K562 (cell line): Measurements from ENCODE around the gene ACTN1. TPM values are rescaled to one million over a fixed set of nuclear protein-coding genes. Genes with fewer than 3 reads are reported as not detected.

Experiments
- ATAC-seq: fragments of 200-7000 bp; cut with Tn5 transposase; 3 replicates; pipeline ENCODE4 v1.9.1; 2020; ENCODE audit warnings: moderate library complexity
- BruUV-seq: library from RNA; stranded (reverse); fragments of 400-500 nt; replicated peaks from 2 replicates; lab custom pipeline; 2021; lab: Mats Ljungman, UMichigan
- CTCF ChIA-PET: fragments of 300-600 bp; formaldehyde crosslinking; extraction: SDS; loops from one replicate; lab custom pipeline; 2021; ENCODE audit warnings: low intra/inter-chr PET ratio; lab: Yijun Ruan, JAX
- POLR2A ChIA-PET: fragments of 300-600, 350-650 bp; sonication (Branson Sonifier 250); formaldehyde crosslinking; extraction: SDS; loops from one replicate; lab custom pipeline; 2021; ENCODE audit warnings: antibody characterized with exemption, inconsistent platforms; lab: Yijun Ruan, JAX
- DNase-seq, 4 experiments: peaks; one replicate each; pipeline versions ENCODE4 v3.0.0 to v3.0.0-alpha.2; 2011 to 2018; ENCODE audit warnings: low spot score in 3 of 4, mixed read lengths in 3 of 4; ENCODE audit errors: extremely low read depth in 1 of 4
- FAIRE-seq: peaks from 2 replicates; lab custom pipeline; 2011; peaks lifted over from hg19 to GRCh38; lab: Jason Lieb, UNC
- H2AFZ ChIP-seq: 2 replicates; pipeline ENCODE4 v1.6.0; 2011; ENCODE audit warnings: low read depth, low read length, control low read depth, inconsistent platforms
- H3K27ac ChIP-seq: fragments of 200-600 bp; 3 replicates; pipeline ENCODE4 v1.8.0; 2011; ENCODE audit warnings: low read depth, mild to moderate bottlenecking, control low read depth, inconsistent platforms, low read length, moderate library complexity, mixed read lengths; ENCODE audit errors: extremely low read depth
- H3K27me3 ChIP-seq, 2 experiments: fragments of 300-600 bp in 1 of 2; 2 replicates in 1 of 2; 3 replicates in 1 of 2; pipeline versions ENCODE4 v1.6.0 to v1.8.0; 2011; ENCODE audit warnings: inconsistent platforms in 2 of 2, low read length in 2 of 2, mild to moderate bottlenecking in 1 of 2, mixed read lengths in 1 of 2, moderate library complexity in 1 of 2; ENCODE audit not compliant: control insufficient read depth in 2 of 2, insufficient read depth in 2 of 2
- H3K36me3 ChIP-seq: fragments of 300-600 bp; 3 replicates; pipeline ENCODE4 v1.8.0; 2011; ENCODE audit warnings: mild to moderate bottlenecking, low read length, inconsistent platforms; ENCODE audit not compliant: control insufficient read depth, insufficient read depth
- H3K4me1 ChIP-seq, 2 experiments: fragments of 200-600 bp in 1 of 2; replicated peaks in 1 of 2; 2 replicates in 1 of 2; 3 replicates in 1 of 2; pipeline versions ENCODE4 v1.5.1 to v1.8.0; 2011; ENCODE audit warnings: inconsistent platforms in 2 of 2, low read length in 2 of 2, mild to moderate bottlenecking in 1 of 2, mixed read lengths in 1 of 2, moderate library complexity in 1 of 2; ENCODE audit not compliant: control insufficient read depth in 2 of 2, insufficient read depth in 2 of 2
- H3K4me2 ChIP-seq: 2 replicates; pipeline ENCODE4 v1.6.1; 2011; ENCODE audit warnings: low read length, control low read depth, inconsistent platforms, mixed read lengths; ENCODE audit not compliant: insufficient read depth
- H3K4me3 ChIP-seq: fragments of 200-600 bp; sonication (generic), shearing (Covaris generic); 2 replicates; pipeline ENCODE4 v1.5.1; 2016; ENCODE audit warnings: control low read depth, inconsistent platforms
- H3K79me2 ChIP-seq: fragments of 200-600 bp; 3 replicates; pipeline ENCODE4 v1.8.0; 2011; ENCODE audit warnings: low read length, inconsistent platforms; ENCODE audit not compliant: control insufficient read depth, insufficient read depth
- H3K9ac ChIP-seq, 2 experiments: 2 replicates each; pipeline versions ENCODE4 v1.6.0 to v1.6.1; 2011; ENCODE audit warnings: low read depth in 2 of 2, low read length in 2 of 2, control low read depth in 1 of 2, inconsistent platforms in 1 of 2, mild to moderate bottlenecking in 1 of 2, mixed read lengths in 1 of 2; ENCODE audit not compliant: insufficient read depth in 1 of 2
- H3K9me1 ChIP-seq: one replicate; pipeline ENCODE4 v1.6.0; 2011; ENCODE audit warnings: inconsistent platforms, mild to moderate bottlenecking, low read length, moderate library complexity; ENCODE audit not compliant: control insufficient read depth, insufficient read depth
- H3K9me3 ChIP-seq: replicated peaks from 2 replicates; pipeline ENCODE4 v1.5.1; 2011; ENCODE audit warnings: low read depth, low read length, inconsistent platforms; ENCODE audit not compliant: control insufficient read depth, insufficient read depth
- H4K20me1 ChIP-seq: replicated peaks from 2 replicates; pipeline ENCODE4 v1.6.1; 2011; ENCODE audit warnings: low read length, inconsistent platforms, mixed read lengths; ENCODE audit not compliant: control insufficient read depth, insufficient read depth
- CXXC5 ChIP-seq: fragments of 250-450 bp; sonication (Bioruptor Pico); IDR thresholded peaks from 2 replicates; pipeline ENCODE4 v1.8.0; 2022; ENCODE audit warnings: inconsistent platforms, mild to moderate bottlenecking, moderate library complexity
- MEF2D ChIP-seq: conservative IDR thresholded peaks from 2 replicates; pipeline ENCODE4 v1.6.1; 2016; ENCODE audit warnings: low read depth, missing genetic modification characterization, missing compliant biosample characterization
- PATZ1 ChIP-seq: fragments of 250-450 bp; sonication (Bioruptor Pico); IDR thresholded peaks from 2 replicates; pipeline ENCODE4 v1.5.0; 2020; ENCODE audit warnings: mild to moderate bottlenecking, borderline replicate concordance
- POLR2G ChIP-seq: fragments of 200-400 bp; formaldehyde crosslinking; IDR thresholded peaks from 2 replicates; pipeline ENCODE4 v1.6.1; 2017; ENCODE audit warnings: low read depth, mild to moderate bottlenecking, antibody characterized with exemption, low read length, moderate library complexity
- XRCC3 ChIP-seq: fragments of 450-650 bp; IDR thresholded peaks from 2 replicates; pipeline ENCODE4 v1.6.1; 2017; ENCODE audit warnings: mild to moderate bottlenecking, moderate library complexity
- XRCC4 ChIP-seq: IDR thresholded peaks from one replicate; pipeline ENCODE4 v1.6.1; 2011; ENCODE audit not compliant: insufficient read depth, insufficient read length; ENCODE audit errors: extremely low read depth
- ZNF174 ChIP-seq: fragments of 250-450 bp; sonication (Bioruptor Pico); IDR thresholded peaks from 2 replicates; pipeline ENCODE4 v1.4.0; 2020; ENCODE audit warnings: mild to moderate bottlenecking
- WGBS: fragments of 100-300 bp; shearing (Covaris generic); methylation state at CpG from one replicate; pipeline ENCODE4 v1.1.6; 2016; ENCODE audit warnings: low coverage, mixed read lengths; ENCODE audit not compliant: insufficient coverage; ENCODE audit errors: missing lambda C conversion rate; 5-methylcytosine and 5-hydroxymethylcytosine counted together
- in situ Hi-C: fragments of 300-500 bp; cut with MboI; formaldehyde crosslinking; loops from 4 replicates; pipeline ENCODE4 v1.15.0; 2018; ENCODE audit warnings: inconsistent platforms, mixed read lengths
- intact Hi-C: fragments of 100-400 bp; cut with micrococcal nuclease; formaldehyde crosslinking; loops from 2 replicates; pipeline ENCODE4 v1.14.2; 2022
- polyA plus RNA-seq, 8 experiments: library from polyadenylated mRNA; depleted of rRNA in 4 of 8; stranded (reverse) in 5 of 8; unstranded in 3 of 8; fragments of >200 nt; fragmentation: Nextera tagmentation in 2 of 8; fragmentation: Illumina TruSeq in 1 of 8; extraction: Ambion mirVana in 2 of 8; extraction: Trizol in 1 of 8; gene quantifications; 2 replicates each; pipeline versions ENCODE4 v1.2.1 to v1.2.3, GENCODE V29; 2011 to 2014; ENCODE audit warnings: inconsistent platforms in 1 of 8, missing spikeins in 1 of 8
- total RNA-seq, 7 experiments: library from RNA; depleted of rRNA in 6 of 7; stranded (reverse); fragments of >200 nt in 6 of 7; fragmentation: Illumina TruSeq in 2 of 7; extraction: Trizol in 2 of 7; gene quantifications; 2 replicates each; pipeline versions ENCODE4 v1.2.1 to v1.2.3, GENCODE V29; 2011 to 2021; ENCODE audit warnings: low replicate concordance in 1 of 7
- TF ChIP-seq, protein P1 (sequence below): IDR thresholded peaks from 3 replicates; pipeline ENCODE4 v1.6.1; 2011; ENCODE audit warnings: borderline replicate concordance, mild to moderate bottlenecking, moderate library complexity; ENCODE audit not compliant: insufficient read length; ENCODE audit errors: extremely low read depth

The ACTN1 gene
- total and polyA plus RNA-seq, 9 of the 15 experiments (the other 6 are each of a cell fraction or from before 2014, with no cell fraction given): 2.2 to 67.7 (median 34.5) TPM

DNA sequence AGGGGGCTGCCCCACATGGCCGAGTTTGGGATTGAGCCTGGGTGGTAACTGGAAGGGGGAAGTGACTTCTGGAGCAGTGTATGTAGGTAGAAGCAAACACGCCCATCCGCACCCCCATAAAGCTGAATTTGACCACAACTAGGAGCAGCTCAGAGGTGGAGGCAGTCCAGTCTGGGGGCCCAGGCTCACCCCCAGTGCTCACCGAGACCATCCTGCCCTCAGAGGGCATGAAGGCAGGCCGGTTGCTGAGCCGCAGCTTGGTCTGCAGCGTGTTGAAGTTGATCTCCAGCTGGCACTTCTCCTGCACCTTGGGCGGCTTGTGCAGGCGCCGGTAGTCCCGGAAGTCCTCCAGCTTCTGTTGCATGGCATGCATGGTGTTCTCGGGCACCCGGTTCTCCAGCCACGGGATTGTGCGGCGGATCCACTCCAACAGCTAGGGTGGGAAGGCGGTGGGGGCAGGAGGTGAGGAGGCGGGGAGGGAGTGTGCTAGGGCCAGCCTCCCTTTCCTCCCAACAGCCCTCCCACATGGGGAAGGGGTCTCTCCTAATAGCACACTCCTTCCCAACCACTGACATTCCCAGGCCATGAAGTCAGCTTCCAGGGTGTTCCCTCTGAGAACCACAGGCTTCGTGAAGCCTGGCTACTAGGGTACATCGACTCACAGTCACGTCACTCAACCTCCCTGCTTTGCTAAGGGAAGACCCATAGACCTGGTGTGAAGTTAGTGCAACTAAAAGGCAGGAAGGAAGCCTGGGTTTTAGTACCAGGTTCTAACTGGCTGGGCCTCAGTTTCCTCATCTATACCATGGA, 87.0 kb downstream of the ACTN1 start:
- Histone ChIP-seq H3K4me1 (no peaks in the 10 kb centered on the region), H3K9me1 (no peaks in the 10 kb centered on the region)
- DNase-seq: peak in 1 of 4 experiments; percentile 15
- ChIA-PET POLR2A (no interaction called here), CTCF (no interaction called here)
- in situ Hi-C loops: no loop called here
- TF ChIP-seq CXXC5 (CRISPR knock-in tag) (no peak), XRCC3 (no peak), PATZ1 (CRISPR knock-in tag) (no peak), MEF2D (tag) (no peak), ZNF174 (CRISPR knock-in tag) (no peak), XRCC4 (no peak), POLR2G (no peak)
- TF ChIP-seq, protein P1, sequence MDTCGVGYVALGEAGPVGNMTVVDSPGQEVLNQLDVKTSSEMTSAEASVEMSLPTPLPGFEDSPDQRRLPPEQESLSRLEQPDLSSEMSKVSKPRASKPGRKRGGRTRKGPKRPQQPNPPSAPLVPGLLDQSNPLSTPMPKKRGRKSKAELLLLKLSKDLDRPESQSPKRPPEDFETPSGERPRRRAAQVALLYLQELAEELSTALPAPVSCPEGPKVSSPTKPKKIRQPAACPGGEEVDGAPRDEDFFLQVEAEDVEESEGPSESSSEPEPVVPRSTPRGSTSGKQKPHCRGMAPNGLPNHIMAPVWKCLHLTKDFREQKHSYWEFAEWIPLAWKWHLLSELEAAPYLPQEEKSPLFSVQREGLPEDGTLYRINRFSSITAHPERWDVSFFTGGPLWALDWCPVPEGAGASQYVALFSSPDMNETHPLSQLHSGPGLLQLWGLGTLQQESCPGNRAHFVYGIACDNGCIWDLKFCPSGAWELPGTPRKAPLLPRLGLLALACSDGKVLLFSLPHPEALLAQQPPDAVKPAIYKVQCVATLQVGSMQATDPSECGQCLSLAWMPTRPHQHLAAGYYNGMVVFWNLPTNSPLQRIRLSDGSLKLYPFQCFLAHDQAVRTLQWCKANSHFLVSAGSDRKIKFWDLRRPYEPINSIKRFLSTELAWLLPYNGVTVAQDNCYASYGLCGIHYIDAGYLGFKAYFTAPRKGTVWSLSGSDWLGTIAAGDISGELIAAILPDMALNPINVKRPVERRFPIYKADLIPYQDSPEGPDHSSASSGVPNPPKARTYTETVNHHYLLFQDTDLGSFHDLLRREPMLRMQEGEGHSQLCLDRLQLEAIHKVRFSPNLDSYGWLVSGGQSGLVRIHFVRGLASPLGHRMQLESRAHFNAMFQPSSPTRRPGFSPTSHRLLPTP: no peak
- TF ChIP-seq, all 486 proteins: peak for 0
- no peak overlapping the region; a peak in 1 of 4 replicates for H3K9ac ChIP-seq
- no peaks in the 10 kb centered on the region for H3K9me3 ChIP-seq
- ATAC-seq (no peak), FAIRE-seq (no peak)
- H2AFZ ChIP-seq: no peak overlapping the region
- no TSS peak for BruUV-seq
- WGBS: 91% methylated on average over 14 of the region's 21 CpGs
- H3K79me2 ChIP-seq: no peaks in the 10 kb centered on the region
- H4K20me1 ChIP-seq: no peaks in the 10 kb centered on the region
- H3K4me2 ChIP-seq: no peak overlapping the region
- no peak overlapping the region for H3K4me3 ChIP-seq
- intact Hi-C loops: no loop called here
- no peaks in the 10 kb centered on the region for H3K27me3 ChIP-seq
- H3K36me3 ChIP-seq: peaks cover 40% of the 10 kb centered on the region; the same call in 1 of the 3 replicates
- no peak overlapping the region for H3K27ac ChIP-seq
